ENCODE results near the gene MALRD1.

The MALRD1 gene

DNA sequence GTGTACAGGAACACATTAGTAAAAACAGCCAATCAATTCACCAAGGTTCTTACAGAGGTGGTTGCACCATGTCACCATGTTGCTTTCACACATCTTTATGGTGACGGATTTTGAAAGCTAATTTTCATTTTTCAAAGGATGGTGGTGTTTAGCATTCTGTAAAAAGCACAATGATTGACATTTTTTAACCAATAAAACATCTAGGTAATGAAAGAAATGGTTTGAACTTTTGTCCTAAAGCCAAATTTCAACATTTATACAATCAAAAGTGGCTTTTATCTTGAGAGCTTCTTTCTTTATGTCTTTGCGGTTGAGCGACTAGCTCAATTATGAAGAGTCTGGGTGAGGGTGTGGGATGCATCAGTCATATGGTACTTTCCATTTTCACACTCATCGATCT, 94.4 kb downstream of the MALRD1 start:
- CTCF ChIA-PET = no interaction called here
- POLR2A ChIA-PET = no interaction called here
- no peak for TF ChIP-seq HDGF (IDR thresholded peaks at IDR 0.05; ENCODE audit: borderline replicate concordance)
- no peak for TF ChIP-seq FOXA1 (IDR thresholded peaks at IDR 0.05)
- no peak for TF ChIP-seq SUZ12 (IDR thresholded peaks at IDR 0.05)
- TF ChIP-seq, protein P1, sequence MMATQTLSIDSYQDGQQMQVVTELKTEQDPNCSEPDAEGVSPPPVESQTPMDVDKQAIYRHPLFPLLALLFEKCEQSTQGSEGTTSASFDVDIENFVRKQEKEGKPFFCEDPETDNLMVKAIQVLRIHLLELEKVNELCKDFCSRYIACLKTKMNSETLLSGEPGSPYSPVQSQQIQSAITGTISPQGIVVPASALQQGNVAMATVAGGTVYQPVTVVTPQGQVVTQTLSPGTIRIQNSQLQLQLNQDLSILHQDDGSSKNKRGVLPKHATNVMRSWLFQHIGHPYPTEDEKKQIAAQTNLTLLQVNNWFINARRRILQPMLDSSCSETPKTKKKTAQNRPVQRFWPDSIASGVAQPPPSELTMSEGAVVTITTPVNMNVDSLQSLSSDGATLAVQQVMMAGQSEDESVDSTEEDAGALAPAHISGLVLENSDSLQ (IDR thresholded peaks at IDR 0.05) = no peak
- TF ChIP-seq ZNF384 (IDR thresholded peaks at IDR 0.05) = no peak
- no peak for TF ChIP-seq BHLHE40 (IDR thresholded peaks at IDR 0.05; ENCODE audit: borderline replicate concordance)
- TF ChIP-seq L3MBTL2 (conservative IDR thresholded peaks at IDR 0.05) = no peak
- TF ChIP-seq TARDBP (IDR thresholded peaks at IDR 0.05) = no peak

DNA sequence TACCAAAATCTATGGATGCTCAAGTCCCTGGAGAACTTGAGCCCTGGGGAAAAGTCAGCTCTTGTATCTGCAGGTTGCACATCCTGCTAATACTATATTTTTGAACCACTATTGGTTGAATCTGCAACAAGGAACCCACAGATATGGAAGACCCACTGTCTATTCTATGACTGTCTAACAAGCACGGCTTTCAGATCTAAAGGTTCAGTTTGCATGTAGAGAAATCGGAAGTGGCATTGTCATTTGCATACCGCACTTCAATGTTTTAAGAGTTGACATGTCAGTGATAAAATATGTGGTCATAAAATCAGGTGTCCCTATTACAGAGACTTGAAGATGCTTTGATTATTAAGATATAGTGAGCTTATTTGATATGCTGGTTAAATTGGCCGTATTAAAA, 95.6 kb downstream of the MALRD1 start:
- TF ChIP-seq ZNF384 (IDR thresholded peaks at IDR 0.05) = no peak
- TF ChIP-seq, protein P1 (IDR thresholded peaks at IDR 0.05) = no peak
- TF ChIP-seq SP1 (IDR thresholded peaks at IDR 0.05) = no peak
- no peak for TF ChIP-seq NFRKB (IDR thresholded peaks at IDR 0.05)
- no peak for TF ChIP-seq LEF1 (IDR thresholded peaks at IDR 0.05; ENCODE audit: borderline replicate concordance)
- no peak for TF ChIP-seq TARDBP (IDR thresholded peaks at IDR 0.05)
- TF ChIP-seq FOXA1 (IDR thresholded peaks at IDR 0.05) = no peak
- no peak for TF ChIP-seq ARNT (IDR thresholded peaks at IDR 0.05)
- no peak for TF ChIP-seq FOXM1 (IDR thresholded peaks at IDR 0.05; ENCODE audit: borderline replicate concordance)
- no peak for TF ChIP-seq SUZ12 (IDR thresholded peaks at IDR 0.05)
- CTCF ChIA-PET = no interaction called here
- DNase-seq (ENCODE audit: extremely low spot score) = no peak
- POLR2A ChIA-PET = no interaction called here

More for the DNA sequence above, 94.4 kb downstream of the MALRD1 start:
- no peak for DNase-seq (ENCODE audit: extremely low spot score)

DNA sequence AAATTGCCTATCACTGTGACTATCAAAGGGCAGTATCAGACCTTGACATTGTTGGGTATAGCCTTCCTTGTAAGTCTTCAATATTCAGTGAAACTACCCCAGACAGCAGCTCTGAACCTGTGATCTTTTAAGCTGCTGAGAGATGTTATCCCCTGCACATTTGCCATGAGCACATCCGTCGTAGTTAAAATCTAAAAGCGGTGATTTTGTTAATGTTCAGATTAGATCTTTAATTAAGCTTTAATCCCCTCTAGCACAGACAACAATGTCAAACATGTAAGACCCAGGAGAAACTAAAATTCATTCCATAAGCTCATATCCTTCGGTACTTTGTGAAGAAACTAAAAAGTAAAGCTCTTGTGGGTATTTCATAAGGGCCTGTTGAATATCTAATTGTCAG, 105.8 kb downstream of the MALRD1 start:
- POLR2A ChIA-PET = no interaction called here
- CTCF ChIA-PET = no interaction called here
- DNase-seq (ENCODE audit: extremely low spot score) = no peak
- TF ChIP-seq ELF4 (IDR thresholded peaks at IDR 0.05) = no peak
- TF ChIP-seq FOXA1 (IDR thresholded peaks at IDR 0.05) = no peak
- no peak for TF ChIP-seq L3MBTL2 (conservative IDR thresholded peaks at IDR 0.05)

DNA sequence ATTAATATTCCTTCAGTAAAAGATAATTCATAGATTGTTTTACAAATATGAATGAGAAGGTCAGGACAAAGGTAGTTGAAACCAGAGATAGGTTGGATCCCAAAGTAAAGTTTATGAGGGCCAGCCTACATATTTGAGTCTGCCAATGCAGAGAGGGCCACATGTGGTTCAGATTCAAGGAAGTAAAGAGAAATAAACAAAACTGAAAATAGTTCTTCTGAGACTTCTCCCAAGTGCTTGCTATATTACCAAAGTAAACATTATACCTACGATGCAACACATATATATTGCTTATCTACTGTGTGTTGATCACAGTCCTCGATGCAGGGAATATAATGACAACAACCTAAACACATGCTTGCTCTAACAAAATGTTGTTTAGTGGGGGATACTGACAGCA, 109.8 kb downstream of the MALRD1 start:
- ChIA-PET POLR2A (no interaction called here), CTCF (no interaction called here)
- DNase-seq (ENCODE audit: extremely low spot score) = no peak
- TF ChIP-seq, protein P1 (IDR thresholded peaks at IDR 0.05) = no peak
- TF ChIP-seq NFRKB (IDR thresholded peaks at IDR 0.05) (no peak), TARDBP (IDR thresholded peaks at IDR 0.05) (no peak)

DNA sequence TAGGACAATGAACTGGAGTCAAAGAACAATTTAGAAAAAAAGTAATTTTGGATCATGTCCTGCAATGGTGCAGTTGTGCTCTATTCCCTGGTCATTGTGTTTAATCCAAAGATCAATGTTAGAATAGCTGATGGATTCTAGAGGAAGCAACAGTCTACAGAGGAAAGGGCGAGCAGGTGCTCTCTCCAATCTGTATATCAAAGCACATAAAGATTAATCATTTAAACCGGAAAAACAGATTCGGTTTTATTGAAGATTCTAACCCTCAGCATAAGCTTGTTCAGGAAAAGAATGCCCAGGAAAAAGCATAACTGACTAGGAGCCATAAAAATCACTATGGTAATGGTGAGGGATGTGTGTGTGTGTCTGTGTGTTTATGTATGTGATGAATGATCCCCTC, 110.3 kb downstream of the MALRD1 start:
- ChIA-PET CTCF (no interaction called here), POLR2A (no interaction called here)
- DNase-seq (ENCODE audit: extremely low spot score) = no peak
- TF ChIP-seq HDGF (IDR thresholded peaks at IDR 0.05; ENCODE audit: borderline replicate concordance) (no peak), NFRKB (IDR thresholded peaks at IDR 0.05) (no peak), TARDBP (IDR thresholded peaks at IDR 0.05) (no peak), FOXM1 (IDR thresholded peaks at IDR 0.05; ENCODE audit: borderline replicate concordance) (no peak), ZNF384 (IDR thresholded peaks at IDR 0.05) (no peak), BHLHE40 (IDR thresholded peaks at IDR 0.05; ENCODE audit: borderline replicate concordance) (no peak)
- TF ChIP-seq, protein P1 (IDR thresholded peaks at IDR 0.05) = no peak

DNA sequence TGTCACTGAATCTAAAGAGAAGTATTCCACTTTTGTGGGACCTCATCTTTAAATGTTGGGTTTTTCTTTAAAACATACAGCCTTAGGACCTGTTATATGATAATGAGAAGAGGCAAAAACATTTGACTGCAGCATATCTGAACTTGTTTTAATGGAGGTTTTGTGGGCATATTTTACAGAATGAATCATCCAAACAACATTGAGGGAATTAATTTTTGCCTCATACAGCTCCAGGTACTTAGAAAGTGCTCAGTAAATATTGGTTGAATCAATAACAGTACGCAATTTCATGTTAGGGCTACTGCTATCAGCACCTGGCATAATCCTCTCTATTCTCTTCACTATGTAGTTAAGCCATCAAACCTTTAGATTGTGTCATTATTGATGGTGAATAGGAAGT, 115.9 kb downstream of the MALRD1 start:
- no peak for TF ChIP-seq FOXM1 (IDR thresholded peaks at IDR 0.05; ENCODE audit: borderline replicate concordance)
- no peak for DNase-seq (ENCODE audit: extremely low spot score)
- ChIA-PET POLR2A (no interaction called here), CTCF (no interaction called here)

DNA sequence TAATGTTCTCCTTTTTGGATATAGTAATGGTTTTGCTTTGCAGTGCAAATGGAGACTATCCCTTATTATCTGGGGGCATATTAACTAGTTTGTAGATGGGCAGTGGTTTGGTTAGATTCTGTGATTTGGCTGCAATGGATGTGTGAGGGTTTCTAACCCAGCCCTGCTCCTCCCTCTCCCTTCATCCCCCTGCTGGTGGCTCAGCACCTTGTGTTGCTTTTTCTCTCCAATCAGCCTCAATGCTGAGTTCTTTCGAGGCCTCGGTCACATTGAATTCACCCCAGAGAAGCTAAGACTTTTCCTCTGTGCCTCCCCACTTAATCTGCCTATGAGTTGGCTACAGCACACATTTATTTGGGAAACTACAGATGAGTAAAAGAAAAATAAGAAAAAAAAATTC, 120.0 kb downstream of the MALRD1 start:
- DNase-seq (ENCODE audit: extremely low spot score) = peak; percentile 50
- POLR2A ChIA-PET = no interaction called here
- CTCF ChIA-PET = interaction anchor here (0.5 to 0.7 kb wide), 2 partner anchors 1856 to 1873 kb away, joined by 4 to 5 read pairs; no protein-coding TSS in a partner anchor

More for the DNA sequence above, 120.0 kb downstream of the MALRD1 start:
- TF ChIP-seq SUZ12 (IDR thresholded peaks at IDR 0.05) = no peak
- TF ChIP-seq NFRKB (IDR thresholded peaks at IDR 0.05) = no peak
- TF ChIP-seq BHLHE40 (IDR thresholded peaks at IDR 0.05; ENCODE audit: borderline replicate concordance) = no peak
- TF ChIP-seq CTBP1 (IDR thresholded peaks at IDR 0.05; ENCODE audit: borderline replicate concordance) = no peak
- no peak for TF ChIP-seq ELF4 (IDR thresholded peaks at IDR 0.05)
- TF ChIP-seq ARNT (IDR thresholded peaks at IDR 0.05) = no peak
- no peak for TF ChIP-seq FOXA1 (IDR thresholded peaks at IDR 0.05)
- TF ChIP-seq TARDBP (IDR thresholded peaks at IDR 0.05) = no peak
- no peak for TF ChIP-seq L3MBTL2 (conservative IDR thresholded peaks at IDR 0.05)
- TF ChIP-seq SP1 (IDR thresholded peaks at IDR 0.05) = no peak
- no peak for TF ChIP-seq FOXM1 (IDR thresholded peaks at IDR 0.05; ENCODE audit: borderline replicate concordance)
- TF ChIP-seq HDGF (IDR thresholded peaks at IDR 0.05; ENCODE audit: borderline replicate concordance) = no peak

Measured in HEK293T (cell line).